ENCODE results near the gene UBE2I. TPM values are rescaled to one million over a fixed set of nuclear protein-coding genes. Genes with fewer than 3 reads are reported as not detected.

Gene UBE2I
- total RNA-seq, 1 donor from 2014 or later: 214 TPM

GRCh38 chr16:1316033-1316405, 6.6 kb downstream of the UBE2I start:
- H3K27me3 Mint-ChIP-seq (ENCODE audit: low read depth): no peaks in the 10 kb centered on the region
- no peak overlapping the region for H3K27ac Mint-ChIP-seq
- no peak overlapping the region for H3K4me3 Mint-ChIP-seq
- no peak for TF ChIP-seq CTCF (IDR thresholded peaks at IDR 0.05; ENCODE audit: unreplicated experiment)
- H3K36me3 Mint-ChIP-seq: peaks cover 36% of the 10 kb centered on the region
- H3K4me1 Mint-ChIP-seq: peaks cover 13% of the 10 kb centered on the region
- DNase-seq (ENCODE audit: low spot score in 2 of 2, unreplicated experiment in 2 of 2): no peak
- H3K9me3 Mint-ChIP-seq: no peaks in the 10 kb centered on the region

DNA sequence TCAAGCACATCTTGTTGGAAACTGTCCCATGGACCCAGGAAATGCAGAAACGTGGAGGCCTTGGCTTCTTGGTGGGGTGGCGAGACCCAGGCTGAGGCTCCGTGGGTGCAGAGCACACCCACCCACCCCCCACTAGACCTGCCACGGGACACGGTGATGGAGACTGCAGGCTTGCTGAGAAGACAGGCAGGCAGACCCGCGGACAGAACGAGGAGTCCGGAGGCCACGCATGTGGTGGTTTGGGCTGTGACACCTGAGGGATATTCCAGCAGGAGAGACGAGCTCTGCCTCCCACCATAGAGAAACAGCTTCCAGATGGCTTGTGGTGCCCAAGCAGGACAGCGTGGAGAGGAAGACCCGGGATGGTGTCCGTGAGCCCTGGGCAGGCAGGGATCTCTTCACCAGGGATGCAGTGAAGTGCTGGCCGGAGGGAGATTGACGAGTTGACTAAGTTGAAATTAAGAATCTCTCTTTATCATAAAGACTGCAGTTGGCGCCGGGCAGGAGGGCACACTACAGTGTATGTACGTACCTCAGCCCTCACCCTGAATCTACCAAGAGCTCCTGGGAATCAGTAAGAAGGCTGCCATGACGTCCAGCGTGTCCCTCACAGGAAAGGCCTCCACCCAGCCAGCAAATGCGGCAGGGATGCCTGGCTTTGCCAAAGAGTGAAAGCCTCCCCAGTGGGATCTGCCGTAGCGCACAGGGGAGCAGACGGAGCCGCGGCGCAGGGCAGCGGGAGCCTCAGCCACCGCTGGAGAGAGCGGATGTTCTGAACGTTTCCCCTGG, 8.2 kb downstream of the UBE2I start:
- Mint-ChIP-seq H3K4me3 (no peak overlapping the region), H3K27ac (no peak overlapping the region), H3K9me3 (no peaks in the 10 kb centered on the region), H3K27me3 (ENCODE audit: low read depth) (no peaks in the 10 kb centered on the region), H3K4me1 (peaks cover 6% of the 10 kb centered on the region), H3K36me3 (peaks cover 36% of the 10 kb centered on the region)
- no peak for TF ChIP-seq CTCF (IDR thresholded peaks at IDR 0.05; ENCODE audit: unreplicated experiment)
- no peak for DNase-seq (ENCODE audit: low spot score in 2 of 2, unreplicated experiment in 2 of 2)

DNA sequence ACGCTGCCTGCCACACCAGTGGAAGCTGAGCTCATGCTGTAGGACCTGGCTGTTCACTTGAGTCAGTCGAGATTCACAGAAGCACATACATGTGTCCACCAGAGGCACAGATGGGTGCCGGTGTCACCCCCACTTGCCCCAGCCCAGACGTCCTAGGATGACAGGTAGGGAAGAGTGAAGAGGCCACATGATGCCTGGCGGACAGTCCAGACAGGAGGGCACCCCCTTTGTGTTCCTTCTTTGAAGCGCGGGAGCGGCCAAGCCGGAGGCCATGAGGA, 8.8 kb downstream of the UBE2I start:
- H3K27me3 Mint-ChIP-seq (ENCODE audit: low read depth): no peaks in the 10 kb centered on the region
- no peak overlapping the region for H3K4me3 Mint-ChIP-seq
- peaks cover under 1% of the 10 kb centered on the region for H3K4me1 Mint-ChIP-seq
- no peak for DNase-seq (ENCODE audit: low spot score in 2 of 2, unreplicated experiment in 2 of 2)
- no peak overlapping the region for H3K27ac Mint-ChIP-seq
- peaks cover 36% of the 10 kb centered on the region for H3K36me3 Mint-ChIP-seq
- no peaks in the 10 kb centered on the region for H3K9me3 Mint-ChIP-seq
- no peak for TF ChIP-seq CTCF (IDR thresholded peaks at IDR 0.05; ENCODE audit: unreplicated experiment)

- H3K36me3 Mint-ChIP-seq: peaks cover 42% of the 10 kb centered on the region
- no peaks in the 10 kb centered on the region for H3K4me1 Mint-ChIP-seq
- DNase-seq (ENCODE audit: low spot score in 2 of 2, unreplicated experiment in 2 of 2): no peak
- H3K27me3 Mint-ChIP-seq (ENCODE audit: low read depth): no peaks in the 10 kb centered on the region
- H3K9me3 Mint-ChIP-seq: no peaks in the 10 kb centered on the region
- H3K4me3 Mint-ChIP-seq: no peak overlapping the region
- H3K27ac Mint-ChIP-seq: no peak overlapping the region
- no peak for TF ChIP-seq CTCF (IDR thresholded peaks at IDR 0.05; ENCODE audit: unreplicated experiment)
These were observed 9.6 kb downstream of the UBE2I start for GRCh38 chr16:1319041-1319440.

DNA sequence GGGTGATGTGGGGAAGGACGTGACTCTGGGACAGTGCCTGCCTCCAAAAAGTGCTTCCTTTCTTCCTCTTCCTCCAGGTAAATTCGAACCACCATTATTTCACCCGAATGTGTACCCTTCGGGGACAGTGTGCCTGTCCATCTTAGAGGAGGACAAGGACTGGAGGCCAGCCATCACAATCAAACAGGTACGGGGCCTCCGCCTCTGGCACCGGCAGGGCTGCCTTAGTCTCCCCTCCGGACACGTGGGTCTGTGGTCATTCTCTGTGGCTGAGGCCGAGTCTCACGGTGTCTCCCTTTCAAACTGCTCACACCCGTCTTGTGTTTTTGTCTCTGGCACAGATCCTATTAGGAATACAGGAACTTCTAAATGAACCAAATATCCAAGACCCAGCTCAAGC, 10.7 kb downstream of the UBE2I start:
- no peak overlapping the region for H3K27ac Mint-ChIP-seq
- H3K4me3 Mint-ChIP-seq: no peak overlapping the region
- no peaks in the 10 kb centered on the region for H3K27me3 Mint-ChIP-seq (ENCODE audit: low read depth)
- DNase-seq (ENCODE audit: low spot score in 2 of 2, unreplicated experiment in 2 of 2): no peak
- no peaks in the 10 kb centered on the region for H3K9me3 Mint-ChIP-seq
- TF ChIP-seq CTCF (IDR thresholded peaks at IDR 0.05; ENCODE audit: unreplicated experiment): no peak
- peaks cover 47% of the 10 kb centered on the region for H3K36me3 Mint-ChIP-seq
- no peaks in the 10 kb centered on the region for H3K4me1 Mint-ChIP-seq

All from mesothelial cell of epicardium (in vitro differentiated cells).